Endometrial microvascular endothelial cells (primary cell): ENCODE measurements around the gene ACER1. TPM values are rescaled to one million over a fixed set of nuclear protein-coding genes. Genes with fewer than 3 reads are reported as not detected.

Source experiments
- in situ Hi-C: cut with HindIII; loops from 2 replicates; pipeline ENCODE4 v1.10.0; 2017; ENCODE audit warnings: low sequenced_read_pairs, low pct_unique_long_range_greater_than_20kb; ENCODE audit errors: inconsistent ontology term
- total RNA-seq: library from RNA; depleted of rRNA; stranded (reverse); fragments of >200 nt; gene quantifications from one replicate; pipeline ENCODE4 v1.2.3, GENCODE V29; 2015; ENCODE audit errors: inconsistent ontology term

ACER1 gene
- total RNA-seq, 1 donor from 2014 or later, result not detected

GRCh38 chr19:6313398-6313969 lies 19.9 kb downstream of the ACER1 start:
- in situ Hi-C loops, result no loop called here

- in situ Hi-C loops, result no loop called here
These were observed 21.4 kb downstream of the ACER1 start for GRCh38 chr19:6312018-6312417.

- in situ Hi-C loops, result loop anchor here (25.0 kb wide), 2 partner anchors 89 to 161 kb away; partner anchors contain the start of genes ACSBG2, GTF2F1 and PSPN
These were observed 35.0 kb downstream of the ACER1 start for GRCh38 chr19:6298413-6298812.

- in situ Hi-C loops, result loop anchor here (25.0 kb wide), 2 partner anchors 90 to 160 kb away; partner anchors contain the start of genes ACSBG2, GTF2F1 and PSPN
These were observed 36.2 kb downstream of the ACER1 start for GRCh38 chr19:6297202-6297601.

- in situ Hi-C loops, result loop anchor here (25.0 kb wide), 2 partner anchors 95 to 155 kb away; partner anchors contain the start of genes ACSBG2, GTF2F1 and PSPN
These were observed 41.4 kb downstream of the ACER1 start for GRCh38 chr19:6292006-6292405.

GRCh38 chr19:6288737-6289136 lies 44.7 kb downstream of the ACER1 start:
- in situ Hi-C loops, result loop anchor here (25.0 kb wide), 2 partner anchors 99 to 151 kb away; partner anchors contain the start of genes ACSBG2, GTF2F1 and PSPN

- in situ Hi-C loops, result loop anchor here (25.0 kb wide), 2 partner anchors 100 to 150 kb away; partner anchors contain the start of genes ACSBG2, GTF2F1 and PSPN
These were observed 46.0 kb downstream of the ACER1 start for GRCh38 chr19:6287269-6287885.

GRCh38 chr19:6286676-6287075 lies 46.7 kb downstream of the ACER1 start:
- in situ Hi-C loops, result loop anchor here (25.0 kb wide), 2 partner anchors 101 to 149 kb away; partner anchors contain the start of genes ACSBG2, GTF2F1 and PSPN

- in situ Hi-C loops, result loop anchor here (25.0 kb wide), 2 partner anchors 105 to 145 kb away; partner anchors contain the start of genes ACSBG2, GTF2F1 and PSPN
These were observed 51.0 kb downstream of the ACER1 start for GRCh38 chr19:6282393-6282792.

- in situ Hi-C loops, result loop anchor here (10.0 to 25.0 kb wide), 3 partner anchors 55 to 143 kb away; partner anchors contain the start of genes ACSBG2, GTF2F1 and PSPN
These were observed 53.4 kb downstream of the ACER1 start, which contains the start of gene MLLT1 for GRCh38 chr19:6279931-6280591. MLLT1 (minus strand) TSS chr19:6279975; CDS start chr19:6279784, 191 bp downstream.

- in situ Hi-C loops, result loop anchor here (10.0 to 25.0 kb wide), 3 partner anchors 55 to 142 kb away; partner anchors contain the start of genes ACSBG2, GTF2F1 and PSPN
These were observed 53.8 kb downstream of the ACER1 start for GRCh38 chr19:6279620-6279930.

- in situ Hi-C loops, result loop anchor here (10.0 to 25.0 kb wide), 3 partner anchors 54 to 142 kb away; partner anchors contain the start of genes ACSBG2, GTF2F1 and PSPN
These were observed 54.4 kb downstream of the ACER1 start for GRCh38 chr19:6278740-6279619.

- in situ Hi-C loops, result loop anchor here (10.0 to 25.0 kb wide), 3 partner anchors 53 to 141 kb away; partner anchors contain the start of genes ACSBG2, GTF2F1 and PSPN
These were observed 55.4 kb downstream of the ACER1 start for GRCh38 chr19:6278051-6278450.

- in situ Hi-C loops, result loop anchor here (10.0 to 25.0 kb wide), 3 partner anchors 52 to 139 kb away; partner anchors contain the start of genes ACSBG2, GTF2F1 and PSPN
These were observed 57.0 kb downstream of the ACER1 start for GRCh38 chr19:6276447-6276846.

- in situ Hi-C loops, result loop anchor here (10.0 to 25.0 kb wide), 3 partner anchors 50 to 138 kb away; partner anchors contain the start of genes ACSBG2, GTF2F1 and PSPN
These were observed 58.2 kb downstream of the ACER1 start for GRCh38 chr19:6275170-6275744.

GRCh38 chr19:6274756-6275155 lies 58.7 kb downstream of the ACER1 start:
- in situ Hi-C loops, result loop anchor here (10.0 to 25.0 kb wide), 3 partner anchors 50 to 137 kb away; partner anchors contain the start of genes ACSBG2, GTF2F1 and PSPN
